Right renal cortex interstitium (tissue), 3 donors: ENCODE measurements around the gene GRIK1. TPM values are rescaled to one million over a fixed set of nuclear protein-coding genes. Genes with fewer than 3 reads are reported as not detected.

Experiments used
- DNase-seq, 3 donors: peaks; one replicate each; pipeline ENCODE4 v3.0.0-alpha.2; 2013; ENCODE audit warnings: low read depth in 3 of 3, low spot score in 2 of 3
- polyA plus RNA-seq, 3 donors: library from polyadenylated mRNA; unstranded; fragments of 120-200 nt; gene quantifications; one replicate each; pipeline ENCODE4 v1.2.1, GENCODE V29; 2013; ENCODE audit not compliant: insufficient read length in 3 of 3

The GRIK1 gene
- polyA plus RNA-seq, 3 donors: 1.2 to 2.5 (median 1.5) TPM

GRCh38 chr21:29557931-29558725 is 381.7 kb downstream of the GRIK1 start:
- no peak for DNase-seq

GRCh38 chr21:29557200-29557599 is 382.6 kb downstream of the GRIK1 start:
- no peak for DNase-seq

- DNase-seq: no peak
These were observed 384.2 kb downstream of the GRIK1 start for GRCh38 chr21:29555601-29556000.

- DNase-seq: no peak
These were observed 389.6 kb downstream of the GRIK1 start for GRCh38 chr21:29550205-29550604.

- no peak for DNase-seq
These were observed 390.2 kb downstream of the GRIK1 start for GRCh38 chr21:29549614-29550013.

- DNase-seq: no peak
These were observed 391.8 kb downstream of the GRIK1 start for GRCh38 chr21:29547998-29548397.

- no peak for DNase-seq
These were observed 393.7 kb downstream of the GRIK1 start for GRCh38 chr21:29546071-29546470.

- no peak for DNase-seq
These were observed 399.5 kb downstream of the GRIK1 start for GRCh38 chr21:29540289-29540688.

GRCh38 chr21:29538115-29538514 is 401.7 kb downstream of the GRIK1 start:
- no peak for DNase-seq

GRCh38 chr21:29534448-29534847 is 405.3 kb downstream of the GRIK1 start:
- no peak for DNase-seq

GRCh38 chr21:29529139-29529538 is 410.7 kb downstream of the GRIK1 start:
- DNase-seq: no peak

- DNase-seq: no peak
These were observed 413.3 kb downstream of the GRIK1 start for GRCh38 chr21:29526545-29526944.

- no peak for DNase-seq
These were observed 415.7 kb downstream of the GRIK1 start for GRCh38 chr21:29524055-29524454.

GRCh38 chr21:29523646-29524045 is 416.1 kb downstream of the GRIK1 start:
- DNase-seq: no peak

- DNase-seq: no peak
These were observed 417.9 kb downstream of the GRIK1 start for GRCh38 chr21:29521872-29522271.

GRCh38 chr21:29520171-29520570 is 419.6 kb downstream of the GRIK1 start:
- no peak for DNase-seq

- no peak for DNase-seq
These were observed 425.0 kb downstream of the GRIK1 start for GRCh38 chr21:29514652-29515247.

GRCh38 chr21:29513535-29513934 is 426.3 kb downstream of the GRIK1 start:
- no peak for DNase-seq

- DNase-seq: no peak
These were observed 428.7 kb downstream of the GRIK1 start for GRCh38 chr21:29511096-29511495.

- DNase-seq: no peak
These were observed 430.7 kb downstream of the GRIK1 start for GRCh38 chr21:29509121-29509520.

- DNase-seq: peak; percentile 12 to 21 (median 19)
These were observed 431.5 kb downstream of the GRIK1 start for GRCh38 chr21:29508301-29508700.

- no peak for DNase-seq
These were observed 432.8 kb downstream of the GRIK1 start for GRCh38 chr21:29506947-29507346.
